Stimulated activated CD4-positive, alpha-beta T cell treated with anti-CD3 and anti-CD28 coated beads, Interleukin-4, amount 100 ng/mL, for 48 hours (primary cell): Measurements from ENCODE around the gene MLN.

Experiments used
- DNase-seq, 2 donors: peaks; one replicate each; pipeline ENCODE4 v3.0.0-alpha.2; 2020; ENCODE audit warnings: low read depth in 2 of 2

The MLN gene

DNA sequence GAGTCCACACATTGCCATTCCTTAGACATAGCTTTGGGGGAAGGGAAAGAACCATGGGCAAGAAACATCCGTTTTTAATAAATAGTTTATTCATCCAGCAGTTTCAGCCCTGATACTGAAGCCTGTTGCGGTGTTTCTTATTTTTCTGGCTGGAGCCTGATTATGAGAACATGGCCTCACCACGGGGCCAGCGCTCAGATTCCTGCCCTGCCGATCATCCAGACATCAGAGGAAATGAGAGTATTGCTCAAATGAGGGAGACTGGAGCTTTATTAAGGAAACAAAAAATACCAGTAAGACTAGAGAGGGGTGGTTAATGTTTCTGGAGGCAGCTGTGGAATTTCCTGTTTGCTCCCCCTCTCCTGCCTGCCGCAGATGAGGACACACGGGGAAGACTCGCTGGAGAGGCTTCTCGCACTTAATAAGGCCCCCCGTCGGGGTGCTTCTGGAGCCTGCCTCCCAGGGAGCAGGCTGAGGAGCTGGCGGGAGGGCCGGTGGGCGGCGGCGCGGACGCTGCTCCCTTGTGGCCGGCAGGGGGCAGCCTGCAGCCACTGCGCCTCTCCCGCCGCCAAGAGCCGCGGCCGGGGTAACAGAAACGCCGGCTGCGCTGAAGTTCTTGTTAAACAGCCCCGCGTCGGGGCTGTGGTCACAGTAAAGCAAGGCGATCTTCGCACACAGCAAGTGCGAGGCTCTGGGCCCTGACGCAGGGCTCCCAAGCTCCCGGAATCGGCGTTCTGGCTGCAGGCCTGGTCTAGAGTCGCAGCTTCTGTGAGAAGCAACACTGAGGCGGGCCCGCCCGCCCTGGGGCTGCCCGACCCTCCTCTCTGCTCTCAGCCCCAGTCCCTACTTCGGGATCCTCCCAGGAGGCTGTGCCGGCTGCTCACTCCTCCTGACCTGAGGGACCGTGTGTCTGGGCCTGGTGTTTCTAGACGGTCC is 32.4 kb downstream of the MLN start:
- peak; percentile 45 to 60 for DNase-seq

DNA sequence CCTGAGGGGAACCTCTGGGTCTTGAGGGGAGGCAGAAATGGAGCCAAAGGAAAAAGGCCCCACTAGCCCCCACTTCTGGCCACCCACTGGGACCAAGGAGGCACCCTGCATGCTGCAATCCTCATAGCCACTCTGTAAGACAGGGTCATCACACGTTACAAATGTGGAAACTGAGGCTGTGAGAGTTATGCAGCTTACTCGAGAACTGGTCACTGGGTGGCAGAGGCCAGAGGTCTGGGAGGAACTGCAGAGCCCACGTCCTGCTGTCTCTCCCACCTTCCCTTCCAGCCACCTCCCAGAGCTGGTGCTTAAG is 33.0 kb downstream of the MLN start:
- no peak for DNase-seq

DNA sequence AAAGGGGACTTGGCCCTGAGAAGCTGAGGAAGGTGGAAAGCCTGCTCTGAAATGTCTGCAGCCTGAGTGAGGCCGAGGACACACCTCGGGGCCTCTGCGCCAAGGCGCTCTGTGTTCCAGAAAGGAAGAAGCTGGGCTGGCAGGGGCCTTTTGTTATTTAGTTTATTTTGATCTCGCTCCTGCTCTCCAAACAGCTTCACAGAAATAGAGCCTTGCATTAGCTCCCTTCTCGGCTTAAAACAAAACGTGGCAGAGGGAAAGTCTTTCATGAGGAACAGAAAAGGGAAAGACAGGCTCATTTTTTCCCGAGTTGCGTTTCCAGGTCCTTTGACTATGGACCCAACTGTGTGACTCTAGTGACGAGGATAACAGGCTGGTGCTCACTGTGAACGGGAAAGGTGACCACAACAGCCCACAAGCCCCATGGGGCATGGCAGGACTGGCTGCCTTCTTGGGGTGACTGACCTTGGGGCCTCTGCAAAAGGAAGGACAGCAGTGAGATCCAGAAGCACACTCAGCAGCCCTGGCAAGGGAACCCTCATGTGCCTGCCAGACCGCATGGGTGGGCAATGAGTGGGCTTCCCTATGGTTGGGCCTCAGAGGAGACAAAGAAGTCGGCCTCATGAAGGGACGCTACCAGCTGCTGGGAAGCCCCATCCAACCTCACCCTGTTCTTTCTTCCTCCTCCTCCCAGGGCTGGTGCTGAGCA is 33.5 kb downstream of the MLN start:
- DNase-seq, result no peak

DNA sequence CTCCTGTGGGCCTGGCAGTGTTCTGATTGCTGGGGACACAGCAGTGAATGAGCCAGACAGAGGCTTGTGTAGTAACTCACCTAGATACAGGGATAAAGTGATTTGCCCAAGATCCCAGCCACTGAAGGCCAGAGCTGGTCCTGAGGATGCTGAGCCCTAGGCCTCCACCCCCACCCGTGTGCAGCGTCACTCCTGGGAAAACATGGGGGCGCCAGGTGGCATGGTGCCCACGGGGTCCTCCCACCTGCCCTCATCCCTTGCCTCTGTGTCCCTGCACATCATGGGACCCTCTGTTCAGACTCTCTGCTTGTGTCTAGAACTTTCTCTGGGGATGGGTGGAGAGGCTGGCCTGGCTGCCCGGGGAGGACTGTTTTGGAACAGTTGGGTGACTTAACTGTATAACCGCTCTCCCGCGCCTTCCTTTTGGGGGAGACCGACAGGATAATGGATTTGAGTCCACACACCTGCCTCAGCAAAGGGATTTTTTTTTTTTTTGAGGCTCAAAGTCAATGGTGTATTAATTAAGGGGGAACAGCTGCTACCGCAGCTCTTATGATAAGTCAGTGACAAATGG is 34.5 kb downstream of the MLN start:
- no peak for DNase-seq

DNA sequence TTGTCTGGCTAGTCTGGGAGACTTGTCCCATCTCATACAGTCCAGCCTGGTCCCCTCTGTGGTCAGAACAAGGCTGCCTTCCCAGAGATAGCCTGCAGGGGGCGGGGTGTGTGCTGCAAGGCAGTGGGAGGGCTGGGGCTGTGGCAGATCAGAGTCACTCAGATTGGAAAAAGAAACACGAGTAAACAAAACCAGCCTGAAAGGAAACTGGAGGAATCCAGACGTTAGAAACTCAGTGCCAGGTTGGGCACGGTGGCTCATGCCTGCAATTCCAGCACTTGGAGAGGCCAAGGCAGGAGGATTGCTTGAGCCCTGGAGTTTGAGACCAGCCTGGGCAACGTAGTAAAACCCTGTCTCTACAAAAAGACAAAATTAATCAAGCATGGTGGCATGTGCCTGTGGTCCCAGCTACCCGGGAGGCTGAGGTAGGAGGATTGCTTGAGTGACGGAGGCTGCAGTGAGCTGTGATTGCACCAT is 35.1 kb downstream of the MLN start:
- DNase-seq, result peak; percentile 71 to 80

DNA sequence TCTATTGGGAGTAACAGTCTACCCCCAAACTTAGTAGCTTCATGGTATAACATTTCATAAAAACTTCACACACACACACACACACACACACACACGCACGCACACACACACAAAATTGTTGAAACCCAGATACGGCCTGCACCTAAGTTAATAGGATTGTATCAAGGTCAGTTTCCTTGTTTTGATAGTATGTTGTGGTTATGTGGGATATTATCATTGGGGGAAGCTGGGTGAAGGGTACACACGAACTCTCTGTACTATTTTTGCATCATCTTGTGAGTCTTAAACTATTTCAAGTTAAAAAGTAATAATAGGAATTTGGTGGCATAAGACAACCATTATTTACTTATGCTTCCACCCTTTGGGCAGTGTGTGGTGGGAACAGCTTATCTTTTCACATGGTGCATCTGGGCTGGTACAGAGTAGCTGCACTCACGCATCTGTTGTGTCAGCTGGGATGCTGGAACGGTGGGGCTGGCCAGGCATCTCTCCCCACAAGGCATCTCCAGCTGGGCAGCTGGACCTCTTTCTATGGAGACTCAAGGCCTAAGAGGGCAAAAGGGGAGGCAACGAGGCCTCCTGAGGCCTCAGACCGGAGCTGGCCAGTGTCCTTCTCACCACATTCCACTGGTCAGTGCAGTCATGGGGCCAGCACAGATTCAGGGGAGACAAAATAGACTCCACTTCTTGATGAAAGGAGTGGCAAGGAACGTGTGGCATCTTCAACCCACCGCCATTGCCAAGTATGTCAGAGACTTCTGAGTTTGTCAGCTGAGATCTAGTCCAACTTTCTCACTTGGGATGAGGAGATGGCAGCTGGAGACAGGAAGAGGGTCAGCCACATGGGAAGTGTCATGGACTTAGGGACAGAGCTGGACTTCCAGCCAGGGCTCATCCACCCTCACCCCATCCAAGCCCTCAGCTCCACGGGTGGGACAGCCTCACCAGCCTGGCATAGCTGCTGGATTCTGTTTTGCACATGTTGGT is 36.6 kb downstream of the MLN start:
- DNase-seq, result no peak

DNA sequence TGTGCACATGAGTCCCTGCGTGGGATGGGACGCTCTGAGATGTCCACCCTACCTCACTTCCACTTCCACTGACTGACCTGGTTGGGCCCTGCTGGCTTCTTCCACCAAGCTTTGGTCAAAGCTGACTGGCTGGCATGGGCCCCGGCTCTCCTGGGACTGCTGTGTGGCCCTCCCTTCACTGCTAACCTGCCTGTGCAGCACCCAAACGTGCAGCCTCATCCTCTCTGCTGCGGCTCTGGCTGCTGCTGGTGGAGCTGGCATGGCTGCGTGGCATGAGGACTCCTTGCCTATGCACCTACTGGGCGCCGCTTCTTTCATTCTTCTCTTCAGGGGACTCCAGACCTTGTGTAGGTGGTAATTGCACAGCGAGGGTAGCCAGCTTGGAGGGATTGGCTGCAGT is 38.4 kb downstream of the MLN start:
- no peak for DNase-seq

DNA sequence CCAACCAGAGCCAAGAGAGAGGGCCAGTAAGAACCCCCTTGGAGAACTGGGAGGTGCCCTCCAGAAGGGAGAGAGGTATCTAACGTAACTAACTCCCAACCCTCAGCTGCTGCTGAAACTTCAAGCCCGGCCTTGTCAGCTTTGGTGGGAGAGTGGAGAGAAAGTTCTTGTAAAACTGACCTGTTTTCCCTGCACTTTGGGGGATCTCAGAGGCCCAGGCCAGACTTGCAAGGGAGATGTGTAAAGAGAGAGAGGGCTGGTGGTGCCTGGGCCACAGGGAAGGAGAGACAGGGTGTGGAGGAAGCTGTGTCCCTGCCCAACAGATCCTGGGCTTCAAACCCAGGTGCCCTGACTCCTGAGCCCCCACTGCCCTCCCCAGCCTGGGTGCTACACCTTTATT is 39.8 kb downstream of the MLN start:
- no peak for DNase-seq

DNA sequence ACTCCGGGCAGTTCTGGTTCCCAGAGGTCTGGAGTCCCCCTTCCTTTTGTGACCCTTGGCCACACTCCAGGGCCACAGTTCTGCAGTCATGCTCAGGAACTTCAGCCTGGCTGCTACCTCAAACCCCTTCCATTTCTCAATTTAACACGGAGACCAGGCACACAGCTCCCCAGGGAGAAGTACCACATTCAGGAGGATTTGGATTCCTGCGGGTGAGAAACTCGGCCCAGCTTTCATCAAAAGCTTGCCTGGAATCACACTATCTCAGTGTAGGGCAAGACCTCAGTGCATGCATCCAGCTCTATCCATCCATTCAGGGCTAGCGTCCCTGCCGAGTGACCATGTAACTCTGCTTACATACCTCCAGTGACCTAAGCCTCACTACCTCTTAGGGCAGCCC is 40.3 kb downstream of the MLN start:
- DNase-seq, result no peak

DNA sequence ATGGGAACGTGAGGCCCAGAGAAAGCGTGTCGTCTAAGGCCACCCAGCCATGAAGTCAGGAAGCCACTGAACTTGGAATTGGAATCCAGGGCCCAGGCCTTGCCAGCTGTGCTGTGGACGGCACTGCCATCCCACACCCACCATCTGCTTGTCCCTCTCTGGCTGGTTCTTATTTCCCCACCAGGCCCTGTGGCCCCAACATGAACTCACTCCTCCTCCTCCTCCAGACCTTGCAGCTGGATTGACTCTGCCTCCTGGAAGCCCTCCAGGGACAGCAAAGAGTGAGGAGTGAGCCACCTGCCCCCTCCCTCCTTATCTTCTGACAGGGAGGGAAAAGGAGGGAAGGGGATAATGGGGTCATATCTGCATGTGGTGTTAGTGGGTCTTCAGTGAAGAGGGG is 41.1 kb downstream of the MLN start:
- DNase-seq, result no peak

DNA sequence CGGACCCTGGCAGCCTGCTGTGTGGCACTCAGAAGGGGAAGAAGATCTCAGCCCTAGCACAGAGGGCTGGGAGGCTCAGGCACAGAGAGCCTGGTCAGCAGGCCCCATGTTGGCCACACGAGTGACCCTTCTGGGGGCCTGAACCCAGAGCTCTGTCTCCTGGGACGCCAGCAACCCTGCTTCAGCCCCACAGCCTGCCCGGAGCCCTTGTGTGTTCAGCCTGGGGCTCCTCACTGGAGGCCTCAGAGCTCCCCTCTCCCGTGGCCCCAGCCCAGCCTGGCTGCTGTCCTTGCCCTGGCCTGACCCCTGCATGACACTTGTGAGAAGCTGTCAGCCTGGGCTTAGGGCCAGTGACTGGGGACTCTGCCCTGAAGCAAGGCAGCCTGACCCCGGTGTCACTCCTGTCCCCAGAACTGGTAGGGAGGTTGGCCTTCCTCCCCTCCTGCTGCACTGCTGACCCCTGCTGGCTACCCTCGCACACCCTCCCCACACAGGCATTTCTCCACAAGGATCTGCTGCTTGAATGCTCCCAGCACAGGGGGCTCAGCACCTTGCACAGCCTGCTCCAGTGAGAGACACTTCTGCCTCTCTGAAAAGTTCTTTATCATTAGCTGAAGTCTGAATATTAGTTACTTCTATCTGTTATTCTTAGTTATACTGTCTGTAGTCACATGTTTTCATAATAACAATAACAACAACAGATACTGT is 41.7 kb downstream of the MLN start:
- DNase-seq, result peak; percentile 32 to 33

DNA sequence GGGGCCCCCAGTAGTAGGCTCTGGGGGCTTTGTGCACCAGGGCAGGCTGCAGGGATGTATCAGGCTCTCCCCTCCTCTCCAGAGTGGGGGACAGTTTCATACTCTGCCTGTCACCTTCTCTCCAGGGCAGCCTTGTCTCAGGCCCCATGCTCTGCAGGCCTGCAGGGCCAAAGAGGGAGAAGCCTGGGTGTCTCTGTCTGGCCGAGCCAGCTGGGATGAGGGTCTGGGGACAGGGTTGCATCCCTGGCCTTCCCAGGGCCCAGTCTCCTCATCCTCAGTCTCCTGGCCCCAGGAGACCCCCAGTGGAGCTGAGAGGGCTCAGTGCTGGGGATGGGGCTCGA is 42.3 kb downstream of the MLN start:
- no peak for DNase-seq

DNA sequence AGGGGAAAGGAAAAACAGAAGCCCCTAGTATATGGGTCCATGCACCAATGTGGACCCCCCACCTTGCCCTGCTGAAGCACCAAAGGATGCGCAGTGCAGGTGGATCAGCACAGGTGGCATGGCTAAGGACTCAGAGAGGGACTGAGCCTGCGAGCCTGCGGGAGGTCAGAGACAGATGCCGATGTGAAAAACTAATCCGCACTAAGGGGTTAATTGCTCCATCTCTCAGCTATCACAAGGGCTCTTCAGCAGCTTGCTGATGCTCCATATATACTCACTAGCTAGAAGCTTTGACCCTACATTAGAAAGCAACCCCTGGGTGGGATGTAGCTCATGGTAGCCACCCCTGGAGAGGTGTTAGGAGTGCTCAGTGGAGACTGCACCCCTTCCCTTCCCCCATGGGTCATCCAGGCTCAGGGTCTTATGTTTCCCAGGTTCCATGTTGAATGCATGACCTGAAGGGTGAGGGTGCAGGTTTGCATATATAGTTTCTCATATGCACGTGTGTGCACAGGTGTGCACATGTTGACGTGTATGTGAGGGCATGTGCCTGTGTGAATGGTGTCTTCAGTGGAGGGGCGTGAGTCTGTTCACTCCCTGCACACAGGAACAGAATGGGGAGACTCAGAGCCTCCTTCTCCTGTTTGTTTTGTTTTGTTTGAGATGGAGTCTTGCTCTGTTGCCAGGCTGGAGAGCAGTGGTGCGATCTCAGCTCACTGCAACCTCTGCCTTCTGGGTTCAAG is 43.7 kb downstream of the MLN start:
- DNase-seq, result no peak

DNA sequence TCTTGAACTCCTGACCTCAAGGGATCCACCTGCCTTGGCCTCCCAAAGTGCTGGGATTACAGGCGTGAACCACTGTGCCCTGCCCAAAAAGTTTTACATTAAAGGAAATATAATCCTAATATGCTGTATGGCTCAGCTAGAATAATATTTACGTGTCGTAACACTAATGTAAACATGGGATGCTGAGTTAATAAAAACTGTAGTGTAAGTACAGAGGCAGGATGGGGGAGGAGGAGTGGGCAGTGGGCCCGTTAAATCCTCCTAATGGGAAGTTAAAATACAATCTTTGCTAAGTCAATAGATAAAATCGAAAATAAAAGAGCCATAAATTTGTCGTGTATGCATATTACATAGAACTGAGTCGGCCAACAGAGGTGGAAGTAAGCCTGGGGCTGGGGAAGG is 45.0 kb downstream of the MLN start:
- no peak for DNase-seq

DNA sequence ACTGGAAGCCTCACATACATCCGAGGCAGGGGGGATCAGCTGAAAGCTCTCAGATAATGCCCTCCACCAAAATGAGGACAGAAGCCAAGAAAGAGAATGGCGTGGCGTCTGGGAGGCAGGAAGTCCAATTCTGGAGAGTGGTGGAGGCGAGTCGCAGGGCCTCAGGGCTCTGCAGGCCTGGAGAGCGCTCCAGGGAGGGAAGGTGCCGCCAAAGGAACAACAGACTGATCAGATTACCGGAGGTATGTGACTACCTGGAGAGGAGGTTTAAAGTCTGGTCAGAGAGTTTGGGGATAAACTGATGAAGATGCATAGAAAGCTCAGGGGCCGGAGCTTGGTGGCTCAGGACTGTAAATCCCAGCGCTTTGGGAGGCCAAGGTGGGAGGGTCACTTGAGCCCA is 45.9 kb downstream of the MLN start:
- DNase-seq, result no peak

DNA sequence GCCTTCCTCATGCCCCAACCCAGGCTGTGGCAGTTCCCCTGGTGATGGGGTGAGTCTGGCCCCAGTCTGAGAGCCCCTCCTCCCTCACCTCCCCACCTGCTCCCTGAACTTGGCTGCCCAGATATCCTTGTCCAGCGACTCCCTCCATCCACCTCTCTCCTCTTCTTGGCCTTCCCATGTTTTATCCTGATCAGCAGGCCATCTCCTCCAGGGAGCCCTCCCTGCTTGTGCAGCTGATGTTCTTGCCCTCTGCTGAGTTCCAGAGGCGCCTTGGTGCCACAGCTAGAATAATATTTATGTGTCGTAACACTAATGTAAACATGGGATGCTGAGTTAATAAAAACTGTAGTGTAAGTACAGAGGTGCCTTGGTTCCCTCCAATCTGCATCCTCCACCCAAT is 46.7 kb downstream of the MLN start:
- no peak for DNase-seq

DNA sequence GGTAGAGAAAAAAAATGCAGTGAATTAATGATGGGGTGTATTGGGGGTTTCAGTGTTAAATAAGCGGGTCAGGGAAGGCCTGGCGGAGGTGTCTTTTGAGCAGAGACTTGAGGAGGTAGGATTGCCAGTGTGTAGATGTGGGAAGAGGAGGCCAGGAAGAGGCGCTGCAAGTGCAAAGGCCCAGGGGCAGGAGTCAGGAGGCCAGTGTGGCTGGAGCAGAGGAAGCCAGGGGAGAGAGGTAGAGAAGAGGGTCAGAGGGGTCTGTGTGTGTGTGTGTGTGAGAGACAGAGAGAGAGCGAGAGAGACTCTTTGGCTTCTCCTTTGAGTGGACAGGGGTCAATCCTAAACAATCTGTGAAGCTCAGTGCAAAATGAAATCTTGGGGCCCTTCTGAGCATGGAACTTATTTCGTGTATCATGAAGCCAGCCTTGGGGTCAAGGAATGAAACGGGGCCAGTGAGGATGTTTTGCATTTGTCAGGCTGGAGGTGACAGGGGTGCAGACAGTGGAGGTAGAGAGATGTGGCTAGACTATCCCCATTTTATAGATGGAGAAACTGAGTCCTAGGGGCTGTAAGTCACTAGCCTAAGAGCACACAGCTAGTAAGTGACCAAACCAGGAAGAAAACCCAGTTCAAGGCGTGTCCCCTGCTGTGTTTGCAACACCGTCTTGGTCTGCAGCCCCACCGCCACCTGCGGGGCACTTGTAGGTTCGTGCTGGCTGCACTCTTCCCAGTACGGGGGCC is 47.4 kb downstream of the MLN start:
- no peak for DNase-seq

DNA sequence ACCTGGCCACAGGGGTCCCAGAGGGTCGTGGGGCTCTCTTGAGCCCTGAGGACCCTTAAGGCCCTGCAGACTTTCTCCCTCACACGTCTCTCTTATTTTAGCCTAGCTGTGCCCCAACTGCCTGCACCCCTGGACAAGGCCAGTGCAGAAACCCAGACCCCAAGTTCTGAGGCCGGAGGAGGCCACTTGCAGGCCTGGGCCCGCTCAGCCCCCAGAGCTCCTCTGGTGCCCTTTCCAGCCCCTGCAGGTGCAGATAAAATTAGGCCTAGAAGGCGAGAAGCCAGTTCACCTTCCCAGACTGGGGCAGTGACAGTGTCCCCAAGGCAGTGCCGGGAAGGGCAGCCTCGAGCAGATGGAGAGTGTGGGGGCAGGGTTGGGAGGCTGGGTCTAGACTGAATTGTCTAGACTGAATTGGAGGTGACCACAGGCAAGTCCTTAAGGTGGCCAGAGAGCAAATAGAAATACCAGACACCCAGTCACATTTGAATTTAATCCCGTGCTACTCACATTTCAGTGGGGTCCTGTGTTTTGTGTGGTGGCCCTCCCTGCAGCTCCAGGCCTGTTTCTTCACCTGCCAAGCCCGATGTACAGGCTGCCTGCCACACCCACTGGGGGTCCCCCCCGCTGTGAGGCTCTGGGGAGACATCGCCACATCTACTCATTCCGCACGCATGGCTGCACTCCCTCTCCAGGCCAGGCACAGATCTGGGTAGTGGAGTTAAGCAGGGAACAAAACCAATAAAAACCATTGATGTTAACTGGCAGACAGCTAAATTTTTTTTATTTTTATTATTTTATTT is 48.5 kb downstream of the MLN start:
- no peak for DNase-seq

DNA sequence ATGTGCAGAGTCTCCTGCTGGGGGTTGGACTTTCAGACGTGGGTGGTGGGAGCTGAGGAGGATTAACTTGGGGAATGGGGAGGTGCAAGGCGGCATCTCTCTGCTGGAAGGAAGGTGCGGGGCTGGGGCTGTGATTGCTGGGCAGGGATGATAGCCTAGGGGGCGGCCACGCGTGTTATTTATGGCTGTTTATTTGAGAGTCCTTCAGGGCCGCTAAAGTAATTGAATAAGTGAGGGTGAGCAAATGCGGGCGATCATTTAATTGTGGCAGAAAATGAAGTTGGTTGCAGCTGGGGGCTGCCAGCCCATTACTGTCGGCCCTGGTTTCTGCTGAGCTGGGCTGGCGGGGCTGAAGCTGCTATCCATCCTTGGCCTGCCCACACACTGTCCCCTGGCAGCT is 49.6 kb downstream of the MLN start:
- DNase-seq, result no peak
